Myocyte (in vitro differentiated cells): ENCODE measurements around the gene THOP1. TPM values are rescaled to one million over a fixed set of nuclear protein-coding genes. Genes with fewer than 3 reads are reported as not detected.
A peak's percentile ranks its signal among the peaks of the same experiment; 100 is the strongest.

ENCODE experiments used
- DNase-seq: peaks from one replicate; pipeline ENCODE4 v3.0.0-alpha.2; 2012; ENCODE audit warnings: low read depth
- polyA plus RNA-seq: library from polyadenylated mRNA; unstranded; fragments of >200 nt; gene quantifications from one replicate; pipeline ENCODE4 v1.2.1, GENCODE V29; 2012; ENCODE audit warnings: missing spikeins
- total RNA-seq: library from RNA; depleted of rRNA; stranded (reverse); fragments of >200 nt; gene quantifications from 2 replicates; pipeline ENCODE4 v1.2.3, GENCODE V29; 2014

THOP1 gene
- total RNA-seq, result 102 and 142 TPM in 2 replicates
- polyA plus RNA-seq, result 63.3 TPM

DNA sequence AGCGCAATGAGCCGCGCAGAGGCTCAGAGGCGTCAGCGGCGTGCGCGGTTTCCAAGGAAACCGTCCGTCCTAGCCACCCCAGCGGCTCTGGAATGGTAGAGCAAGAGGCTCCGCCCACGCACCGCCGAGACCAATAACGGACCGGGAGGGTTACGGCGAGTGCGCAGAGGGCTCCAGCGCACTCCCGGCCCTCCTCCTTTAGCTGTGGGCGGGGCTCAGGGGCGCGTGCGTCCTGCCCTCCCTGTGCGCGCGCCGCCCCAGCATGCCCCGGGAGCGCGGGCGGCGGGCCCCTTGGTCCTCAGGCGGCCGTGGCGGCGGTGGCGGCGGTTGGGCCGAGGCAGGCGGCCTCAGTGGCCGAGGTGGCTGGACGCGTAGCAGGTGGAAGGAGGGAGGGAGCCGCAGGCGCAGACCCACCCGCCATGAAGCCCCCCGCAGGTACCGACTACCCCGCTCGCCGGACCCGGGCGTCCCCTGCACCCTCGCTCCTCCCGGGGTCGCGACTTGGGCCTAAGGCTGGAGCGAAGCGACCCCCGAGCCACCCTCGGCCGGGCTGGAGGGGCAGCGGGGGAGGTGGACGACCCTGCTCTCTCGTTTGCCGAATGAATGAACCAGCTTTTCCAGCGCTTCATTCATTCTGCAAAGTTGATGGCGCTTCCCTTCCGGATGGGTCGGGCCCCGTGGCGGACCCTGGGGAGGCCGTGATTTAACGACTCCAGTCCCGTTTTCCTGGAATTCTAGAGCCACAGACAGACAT lies at the start of gene THOP1:
THOP1 (plus strand) TSS at position 260 of the 754 bp plus-strand sequence; CDS start at position 420, 160 bp downstream.
- peak; percentile 99 for DNase-seq

DNA sequence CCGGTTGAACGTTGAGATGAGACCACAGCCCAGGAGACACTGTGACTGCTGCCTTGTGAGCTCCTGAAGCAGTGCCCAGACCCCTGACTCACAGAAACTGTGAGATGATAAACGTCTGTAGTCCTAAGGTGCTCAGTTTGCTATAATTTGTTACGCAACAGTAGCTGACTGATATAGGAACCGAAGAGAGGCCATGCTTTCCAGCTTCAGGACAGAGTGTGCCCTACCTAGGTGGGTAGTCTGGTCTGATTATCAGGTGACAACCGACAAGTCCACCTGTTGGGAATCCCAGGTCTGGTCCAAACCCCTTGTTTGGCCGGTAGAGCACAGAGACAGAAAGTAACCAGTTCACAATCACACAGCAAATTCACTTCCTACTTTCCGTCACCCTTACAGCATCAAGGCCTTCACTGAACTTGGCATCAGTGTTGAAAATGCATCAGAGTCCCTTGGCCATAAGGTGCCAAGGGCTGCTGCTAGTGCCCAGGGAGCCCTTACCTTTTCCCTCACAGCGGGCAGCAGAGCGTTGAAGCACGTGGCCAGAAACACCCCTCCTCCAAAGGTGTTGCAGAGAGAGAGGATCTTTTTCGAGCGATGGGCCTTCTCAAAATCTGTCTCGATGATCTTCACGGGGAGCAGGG lies 48.6 kb upstream of the THOP1 start:
- DNase-seq, result no peak

DNA sequence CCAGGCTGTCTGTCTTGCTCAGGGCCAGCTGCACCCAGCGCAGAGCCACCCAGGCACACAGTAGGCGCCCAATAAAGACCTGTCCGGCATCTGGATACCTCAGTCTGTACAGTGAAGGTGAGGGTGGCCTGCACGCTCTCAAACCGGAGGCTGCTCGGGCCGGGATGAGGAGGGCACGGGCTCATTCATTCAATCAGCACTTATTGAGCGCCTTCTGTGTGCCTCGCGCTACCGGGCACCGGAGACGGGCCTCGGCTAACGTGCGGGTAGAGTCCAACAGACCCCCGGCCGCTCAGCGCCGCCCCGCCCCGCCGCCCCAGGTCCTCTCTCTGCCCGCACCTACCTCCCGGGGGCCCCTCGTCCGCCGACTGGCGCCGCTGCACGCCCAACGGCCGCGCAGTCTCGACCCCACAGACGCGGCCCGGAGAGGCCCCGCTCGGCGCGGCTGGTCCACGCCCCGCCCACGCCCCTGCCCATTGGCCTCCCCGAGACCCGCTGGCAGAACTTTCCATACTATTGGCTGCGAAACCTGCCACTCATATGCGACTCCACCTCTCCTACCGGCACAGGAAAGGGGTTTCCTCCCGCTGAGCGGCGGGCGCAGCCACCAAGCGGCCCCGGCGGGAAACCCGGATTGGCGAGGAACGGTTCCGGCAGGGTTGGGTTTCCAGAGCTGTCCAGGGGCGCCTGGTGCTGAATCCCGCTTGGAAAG lies 45.5 kb upstream of the THOP1 start, which contains the start of gene SLC39A3:
SLC39A3 (minus strand) TSS at position 416 of the 712 bp plus-strand sequence. CDS start 2,760 bp downstream, outside the sequence.
- DNase-seq, result peak; percentile 99

DNA sequence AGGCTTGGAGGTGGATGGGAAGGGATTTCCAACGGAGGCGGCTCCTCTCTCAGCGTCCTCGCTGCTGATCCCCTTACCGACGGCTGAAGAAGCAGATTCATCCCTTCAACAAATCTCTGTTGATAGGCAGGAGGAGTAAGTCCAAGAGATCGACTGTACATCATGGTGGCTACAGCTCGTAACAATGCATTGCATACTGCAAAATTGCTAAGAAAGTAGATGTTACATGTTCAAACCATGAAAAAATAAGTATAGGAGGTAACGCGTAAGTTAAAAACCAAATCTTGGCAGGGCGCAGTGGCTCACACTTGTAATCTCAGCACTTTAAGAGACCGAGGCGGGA lies 45.0 kb upstream of the THOP1 start:
- no peak for DNase-seq

DNA sequence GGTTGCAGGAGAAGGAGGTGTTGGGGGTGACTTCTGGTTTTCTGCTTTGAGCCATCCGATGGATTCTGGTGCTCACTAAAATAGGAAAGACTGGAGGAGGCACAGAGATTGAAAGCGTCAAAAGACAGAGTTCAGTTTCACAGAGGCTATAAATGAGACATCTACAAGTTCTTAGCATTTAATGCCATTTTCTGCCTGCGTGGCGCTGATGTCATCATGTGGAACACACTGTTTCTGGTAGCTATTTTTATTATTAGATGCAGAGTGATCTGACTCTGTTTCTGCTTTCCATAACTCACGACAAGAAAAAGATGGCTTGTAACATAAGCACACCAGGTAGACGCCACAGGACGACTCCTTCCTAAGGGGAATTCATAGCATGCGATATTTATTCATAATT lies 42.2 kb upstream of the THOP1 start:
- no peak for DNase-seq

DNA sequence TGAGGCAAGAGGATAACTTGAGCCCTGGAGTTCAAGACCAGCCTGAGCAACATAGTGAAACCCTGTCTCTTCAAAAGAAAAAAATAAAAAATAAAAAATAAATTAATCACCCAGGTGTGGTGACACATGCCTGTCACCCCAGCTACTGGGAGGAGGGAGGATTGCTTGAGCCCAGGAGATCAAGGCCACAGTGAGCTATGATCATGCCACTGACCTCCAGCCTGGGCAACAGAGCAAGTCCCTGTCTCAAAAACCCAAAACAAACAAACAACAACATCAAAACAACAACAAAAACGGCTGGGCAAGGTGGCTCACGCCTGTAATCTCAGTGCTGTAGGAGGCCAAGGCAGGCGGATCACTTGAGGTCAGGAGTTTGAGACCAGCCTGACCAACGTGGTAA lies 41.2 kb upstream of the THOP1 start:
- no peak for DNase-seq

DNA sequence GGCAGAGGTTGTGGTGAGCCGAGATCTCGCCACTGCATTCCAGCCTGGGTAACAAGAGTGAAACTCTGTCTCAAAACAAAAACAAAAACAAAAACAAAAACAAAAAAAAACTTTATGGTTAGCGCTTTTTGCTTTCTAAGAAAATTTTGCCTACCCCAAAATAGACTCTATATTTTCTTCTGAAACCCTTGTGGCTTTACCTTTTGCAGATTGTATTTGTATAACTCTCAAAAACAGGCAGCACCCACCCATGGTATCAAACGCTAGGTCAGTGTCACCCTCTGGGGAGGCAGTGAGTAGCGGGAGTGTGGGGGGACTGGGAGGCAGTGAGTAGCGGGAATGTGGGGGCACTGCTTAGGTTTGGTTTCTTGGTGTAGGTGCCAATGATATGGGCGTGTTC lies 38.0 kb upstream of the THOP1 start:
- DNase-seq, result no peak

DNA sequence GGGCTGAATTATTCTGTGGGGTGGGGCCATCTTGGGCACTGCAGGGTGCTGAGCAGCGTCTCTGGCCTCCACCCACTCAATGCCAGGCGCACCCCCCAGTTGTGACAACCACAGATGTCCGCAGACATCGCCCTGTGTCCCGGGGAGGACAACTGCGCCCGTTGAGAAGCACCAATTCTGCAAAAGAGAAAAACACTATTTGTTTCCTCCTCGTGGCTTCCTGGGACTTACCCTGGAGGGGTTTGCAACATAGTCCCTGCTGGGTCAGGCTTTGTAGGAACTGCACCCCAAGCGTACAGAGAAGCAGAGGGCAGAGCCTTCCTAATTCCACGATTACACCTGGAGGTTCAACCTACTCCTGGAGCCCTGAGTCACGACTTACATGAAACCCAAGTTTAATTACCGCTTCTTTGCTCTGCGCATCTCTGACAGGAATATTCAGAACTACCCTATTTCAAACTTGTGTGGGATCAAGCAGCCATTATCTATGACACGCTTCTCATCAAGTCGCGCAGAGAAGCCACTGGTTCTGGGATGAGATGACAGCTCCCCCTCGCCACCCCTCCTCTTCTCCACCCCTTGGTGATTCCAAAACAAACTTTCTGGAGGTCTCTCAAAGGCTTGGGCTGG lies 34.4 kb upstream of the THOP1 start:
- DNase-seq, result no peak

DNA sequence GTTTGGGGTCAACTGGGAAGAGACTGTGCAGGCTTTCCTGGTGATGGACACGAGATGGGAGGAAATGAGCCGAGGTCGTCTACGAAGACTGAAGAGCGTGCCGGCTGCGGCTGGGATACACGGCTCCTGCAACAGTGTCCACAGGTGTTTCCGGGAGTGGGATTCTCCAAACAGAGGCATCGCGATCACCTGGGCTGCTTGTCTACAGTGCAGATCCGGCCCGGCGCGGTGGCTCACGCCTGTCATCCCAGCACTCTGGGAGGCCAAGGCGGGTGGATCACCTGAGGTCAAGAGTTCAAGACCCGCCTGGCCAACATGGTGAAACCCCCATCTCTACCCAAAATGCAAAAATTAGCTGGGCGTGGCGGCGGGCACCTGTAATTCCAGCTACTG lies 33.9 kb upstream of the THOP1 start:
- no peak for DNase-seq

DNA sequence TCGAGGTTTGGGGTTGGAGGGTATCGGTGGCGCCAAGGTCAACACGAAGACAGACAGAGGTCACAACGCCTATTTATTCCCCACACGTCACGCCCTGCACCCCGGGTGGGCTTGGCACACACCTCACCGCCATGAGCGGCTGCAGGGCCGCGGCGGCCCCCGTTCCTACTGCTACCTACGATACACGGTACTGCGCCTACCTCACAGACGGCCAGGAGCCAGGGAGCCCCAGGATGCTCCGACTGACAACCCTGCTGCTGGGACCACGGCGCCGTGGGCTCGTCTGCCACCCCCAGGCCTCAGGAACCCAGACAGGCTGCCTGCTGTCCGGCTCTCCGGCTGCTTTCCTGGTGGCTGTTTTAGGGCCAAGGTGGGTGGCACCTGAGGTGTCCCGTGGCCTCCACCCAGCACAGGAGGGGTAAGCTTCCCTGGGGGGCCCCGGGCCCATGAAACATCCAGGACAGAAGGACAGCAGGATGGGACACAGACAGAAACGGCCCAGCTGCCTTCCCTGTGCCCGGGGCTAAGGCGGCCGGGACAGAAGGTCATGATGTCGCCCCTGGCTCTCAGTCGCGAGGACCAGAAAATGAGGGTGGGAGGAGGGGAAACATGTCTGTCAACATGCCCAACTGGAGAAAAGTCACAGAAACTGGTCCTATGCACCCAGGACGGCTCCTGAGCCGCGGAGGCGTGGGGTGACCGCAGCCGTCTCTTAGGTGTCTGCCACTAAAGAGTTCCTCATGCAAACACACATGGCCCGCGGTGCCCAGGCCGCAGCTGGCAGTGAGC lies 30.4 kb upstream of the THOP1 start:
- DNase-seq, result no peak

DNA sequence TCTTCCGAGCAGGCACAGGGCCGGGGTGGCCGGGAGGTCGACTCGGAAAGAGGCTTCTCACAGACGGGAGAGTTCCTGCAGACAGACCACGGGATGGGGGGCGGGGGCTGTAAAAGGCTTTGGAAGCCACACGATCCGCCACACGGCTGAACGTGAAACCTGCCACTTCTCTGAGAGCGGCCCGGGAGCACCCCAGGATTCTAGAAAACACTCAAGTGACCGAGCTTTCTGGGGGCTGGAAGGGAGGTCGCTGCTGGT lies 29.9 kb upstream of the THOP1 start:
- DNase-seq, result no peak

DNA sequence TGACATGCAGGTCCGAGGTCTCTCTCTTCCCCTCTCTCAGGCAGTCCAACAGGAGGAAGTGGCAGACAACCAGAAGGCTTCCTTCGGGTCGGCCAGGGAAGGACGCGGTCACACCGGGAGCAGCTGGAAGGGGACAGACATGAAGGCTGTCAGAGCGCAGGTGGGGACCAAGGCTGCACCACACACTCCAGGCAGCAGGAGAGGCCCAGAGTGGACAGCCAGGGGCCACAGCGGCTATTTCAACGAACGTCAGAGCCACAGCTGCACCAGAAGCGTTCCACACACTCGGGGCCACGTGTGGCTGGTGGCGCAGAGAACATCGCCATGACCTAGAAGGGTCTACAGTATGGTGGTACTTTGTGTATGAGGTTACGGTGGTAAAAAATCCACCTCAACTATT lies 29.5 kb upstream of the THOP1 start:
- no peak for DNase-seq

DNA sequence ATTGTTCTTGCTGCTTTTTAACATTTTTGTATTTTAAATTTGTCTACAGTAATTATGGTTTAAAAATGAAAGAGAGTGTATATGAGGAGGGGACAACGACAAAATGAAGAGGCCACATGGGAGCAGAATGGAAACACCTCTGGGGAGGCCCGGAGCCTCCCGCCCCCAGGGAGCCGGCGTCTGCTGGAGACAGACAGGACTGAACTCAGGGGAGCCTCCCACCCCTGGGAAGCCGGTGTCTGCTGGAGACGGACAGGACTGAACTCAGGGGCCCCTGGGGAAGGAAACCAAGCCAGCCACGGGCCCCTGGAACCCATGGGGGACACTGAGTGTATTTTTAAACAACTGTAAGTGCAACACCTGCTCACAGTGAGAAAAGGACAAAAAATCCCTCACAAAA lies 28.8 kb upstream of the THOP1 start:
- no peak for DNase-seq

DNA sequence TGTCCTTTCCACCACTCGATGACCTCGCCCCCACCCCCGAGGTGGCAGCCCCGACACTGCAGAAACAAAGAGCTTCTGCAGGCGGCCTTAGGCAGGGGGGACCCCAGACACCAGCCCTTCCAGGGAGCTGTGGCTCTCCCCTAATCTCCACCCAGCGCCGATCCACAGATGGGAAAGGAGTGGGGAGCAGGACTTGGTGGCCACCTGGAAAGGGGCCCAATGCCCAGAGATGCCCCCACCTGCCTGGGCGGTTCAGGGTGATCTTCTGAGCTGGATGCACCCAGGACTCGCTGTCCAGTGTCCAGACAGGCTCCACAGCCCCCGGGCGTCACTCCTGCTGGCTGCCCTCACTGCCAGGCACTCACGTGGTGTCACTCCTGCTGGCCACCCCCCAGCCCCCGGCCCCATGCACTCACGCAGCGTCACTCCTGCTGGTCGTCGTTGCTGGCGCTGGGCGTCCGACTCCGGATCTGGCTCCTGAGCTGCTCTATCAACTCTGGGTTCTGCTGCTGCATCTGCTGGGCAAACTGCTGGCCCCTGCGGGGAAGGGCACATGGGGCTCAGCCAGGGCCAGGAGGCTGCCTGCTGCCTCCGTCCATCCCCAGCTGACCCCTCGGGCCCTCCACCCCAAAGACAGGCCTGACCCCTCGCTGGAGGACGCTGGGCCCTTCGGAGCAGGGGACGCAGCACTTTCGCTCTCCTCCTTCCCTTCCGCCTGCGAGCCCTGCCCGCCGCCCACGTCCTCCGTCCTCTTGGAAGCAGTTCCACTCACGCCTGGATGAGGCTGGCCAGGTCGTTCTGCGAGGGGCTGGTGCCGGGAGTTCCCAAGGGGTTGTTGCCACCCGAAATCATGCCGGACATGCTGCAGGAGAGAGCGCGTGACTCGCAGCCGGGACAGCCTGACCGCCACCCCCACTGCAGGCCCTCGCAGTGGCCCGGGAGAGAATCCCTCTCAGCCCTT lies 28.1 kb upstream of the THOP1 start:
- no peak for DNase-seq

DNA sequence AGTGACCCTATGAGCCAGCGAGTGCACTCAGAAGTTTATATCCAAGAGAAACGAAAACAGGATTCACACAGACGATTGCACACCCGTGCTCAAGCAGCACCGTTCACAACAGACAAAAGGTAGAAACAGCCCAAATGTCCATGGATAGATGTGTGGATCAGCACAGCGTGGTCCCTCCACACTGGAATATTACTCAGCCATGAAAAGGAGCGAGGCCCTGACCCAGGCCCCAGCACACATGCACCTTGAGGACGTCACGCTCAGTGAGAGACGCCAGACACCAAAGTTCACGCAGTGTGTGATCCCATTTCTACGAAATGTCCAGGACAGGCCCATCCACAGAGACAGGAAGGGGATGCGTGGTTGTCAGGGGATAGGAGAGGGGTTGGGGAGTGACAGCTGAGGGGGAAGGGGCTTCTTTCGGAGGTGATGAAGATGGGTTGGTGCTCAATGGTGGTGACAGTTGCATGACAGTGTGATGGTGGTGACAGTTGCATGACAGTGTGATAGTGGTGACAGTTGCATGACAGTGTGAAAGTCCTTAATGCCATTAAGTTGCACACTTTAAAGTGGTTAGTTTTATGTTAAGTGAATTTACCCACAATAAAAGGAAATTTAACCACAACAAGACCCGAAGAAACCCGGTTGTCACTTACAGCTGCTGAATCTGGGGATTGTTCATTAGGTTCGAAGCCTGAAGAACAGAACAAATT lies 26.5 kb upstream of the THOP1 start:
- no peak for DNase-seq

DNA sequence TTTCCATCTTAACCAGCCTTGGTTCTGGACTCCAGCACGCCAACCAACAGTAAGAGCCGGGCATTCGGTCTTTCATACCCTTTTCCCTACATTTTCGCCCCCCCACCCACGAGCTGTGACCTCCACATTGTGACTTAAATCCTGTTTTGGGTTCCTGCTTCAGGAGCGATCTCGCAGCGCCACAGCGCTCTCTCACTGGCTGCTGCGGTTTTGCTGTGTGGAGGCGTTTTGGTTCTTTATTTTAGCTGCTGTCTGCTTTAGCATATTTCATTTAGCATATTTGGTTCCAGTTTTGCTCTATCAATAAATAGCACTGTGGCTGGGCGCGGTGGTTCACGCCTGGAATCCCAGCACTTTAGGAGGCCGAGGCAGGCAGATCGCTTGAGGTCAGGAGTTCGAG lies 25.9 kb upstream of the THOP1 start:
- no peak for DNase-seq

DNA sequence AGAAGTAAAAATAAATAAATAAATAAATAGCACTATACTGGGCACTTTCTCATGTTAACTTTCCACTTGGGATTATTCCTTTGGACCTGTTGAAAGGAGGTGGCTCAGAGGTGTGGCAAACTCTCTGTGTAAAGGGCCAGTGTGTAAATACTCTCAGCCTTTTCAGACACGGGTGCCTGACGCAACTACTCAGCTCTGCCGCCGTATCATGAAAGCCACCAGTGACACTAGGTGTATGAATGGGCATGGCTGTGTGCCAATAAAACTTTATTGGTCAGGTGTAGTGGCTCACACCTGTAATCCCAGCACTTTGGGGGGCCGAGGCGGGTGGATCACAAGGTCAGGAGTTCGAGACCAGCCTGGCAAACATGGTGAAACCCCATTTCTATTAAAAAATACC lies 25.3 kb upstream of the THOP1 start:
- no peak for DNase-seq

DNA sequence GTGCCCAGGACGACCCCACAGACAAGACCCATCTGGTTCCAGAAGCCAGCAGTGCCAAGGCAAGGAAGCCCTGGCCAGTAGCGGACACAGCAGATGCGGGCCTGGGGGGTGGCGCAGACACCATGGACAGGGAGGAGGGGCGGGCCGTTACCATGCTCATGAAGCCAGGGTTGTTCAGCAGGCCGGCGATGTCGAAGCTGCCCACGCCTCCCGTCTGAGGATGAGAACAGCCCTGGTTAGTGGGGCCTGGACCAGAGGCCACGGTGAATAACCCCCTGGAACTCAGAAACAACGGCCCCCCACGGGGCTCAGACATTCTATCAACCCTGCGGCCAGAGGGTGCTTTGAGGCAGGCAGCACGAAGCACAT lies 24.0 kb upstream of the THOP1 start:
- no peak for DNase-seq
